IPS-20b (cell line): Measurements from ENCODE around the gene VGLL1.

Source experiments
- H3K27ac ChIP-seq: one replicate; pipeline ENCODE4 v1.5.1; 2013; ENCODE audit warnings: low read length
- H3K27me3 ChIP-seq: 2 replicates; pipeline ENCODE4 v1.6.1; 2013; ENCODE audit warnings: mild to moderate bottlenecking, low read length, inconsistent platforms; ENCODE audit not compliant: insufficient read depth
- H3K36me3 ChIP-seq: 2 replicates; pipeline ENCODE4 v1.6.1; 2013; ENCODE audit warnings: low read depth, mild to moderate bottlenecking, inconsistent platforms, low read length, moderate library complexity; ENCODE audit not compliant: insufficient read depth
- H3K4me1 ChIP-seq: 2 replicates; pipeline ENCODE4 v1.6.1; 2013; ENCODE audit warnings: mild to moderate bottlenecking, control low read depth, inconsistent platforms, low read length, moderate library complexity; ENCODE audit not compliant: insufficient read depth
- H3K4me3 ChIP-seq: 2 replicates; pipeline ENCODE4 v1.5.1; 2013; ENCODE audit warnings: mild to moderate bottlenecking, low read length, inconsistent platforms
- H3K9ac ChIP-seq: 2 replicates; pipeline ENCODE4 v1.6.1; 2013; ENCODE audit warnings: low read depth, mild to moderate bottlenecking, inconsistent platforms, low read length, moderate library complexity
- H3K9me3 ChIP-seq: 2 replicates; pipeline ENCODE4 v1.6.1; 2013; ENCODE audit warnings: mild to moderate bottlenecking, low read depth, low read length, inconsistent platforms; ENCODE audit not compliant: insufficient read depth

VGLL1 gene, protein sequence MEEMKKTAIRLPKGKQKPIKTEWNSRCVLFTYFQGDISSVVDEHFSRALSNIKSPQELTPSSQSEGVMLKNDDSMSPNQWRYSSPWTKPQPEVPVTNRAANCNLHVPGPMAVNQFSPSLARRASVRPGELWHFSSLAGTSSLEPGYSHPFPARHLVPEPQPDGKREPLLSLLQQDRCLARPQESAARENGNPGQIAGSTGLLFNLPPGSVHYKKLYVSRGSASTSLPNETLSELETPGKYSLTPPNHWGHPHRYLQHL

GRCh38 chrX:136531951-136532350, at the start of gene VGLL1:
VGLL1 (plus strand) TSS chrX:136532215; CDS start chrX:136536021, 3,806 bp downstream.
- Histone ChIP-seq H3K9me3 (no peaks in the 10 kb centered on the region), H3K4me1 (no peaks in the 10 kb centered on the region), H3K27ac (no peak within 1 kb of the TSS), H3K36me3 (no peaks in the 10 kb centered on the region), H3K4me3 (no peak within 1 kb of the TSS), H3K27me3 (no peaks in the 10 kb centered on the region), H3K9ac (no peak within 1 kb of the TSS)

- H3K9ac ChIP-seq: no peak within 1 kb of the TSS
- no peaks in the 10 kb centered on the region for H3K9me3 ChIP-seq
- H3K27me3 ChIP-seq: peaks cover 20% of the 10 kb centered on the region
- no peak within 1 kb of the TSS for H3K4me3 ChIP-seq
- no peaks in the 10 kb centered on the region for H3K4me1 ChIP-seq
- no peaks in the 10 kb centered on the region for H3K36me3 ChIP-seq
- no peak within 1 kb of the TSS for H3K27ac ChIP-seq
Measured at GRCh38 chrX:136487647-136488046, 44.4 kb upstream of the VGLL1 start, which contains the start of gene BRS3. BRS3 (plus strand) TSS chrX:136487947; CDS start chrX:136488115, 168 bp downstream.

DNA sequence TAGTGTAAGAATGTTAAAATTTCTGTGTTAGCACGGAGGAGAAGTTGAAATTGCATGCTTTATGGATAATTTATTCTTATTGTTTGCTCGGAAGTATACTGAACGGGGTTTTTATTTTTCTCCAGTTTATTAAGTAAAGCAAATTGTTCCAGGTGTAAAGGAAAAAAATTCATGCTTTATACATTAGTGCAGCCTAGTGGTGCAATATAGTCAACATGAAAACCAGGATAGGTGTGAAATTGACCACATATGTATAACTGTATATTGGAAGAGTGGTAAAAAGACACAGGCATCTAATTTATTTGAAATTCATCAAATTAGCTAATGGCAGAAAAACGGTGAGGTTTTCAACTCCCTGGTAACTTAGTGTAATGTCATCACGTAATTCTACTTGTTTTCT, 43.3 kb upstream of the VGLL1 start:
- H3K27me3 ChIP-seq: peaks cover 20% of the 10 kb centered on the region
- no peaks in the 10 kb centered on the region for H3K9me3 ChIP-seq
- no peaks in the 10 kb centered on the region for H3K4me1 ChIP-seq
- no peak overlapping the region for H3K4me3 ChIP-seq
- no peak overlapping the region for H3K27ac ChIP-seq
- no peaks in the 10 kb centered on the region for H3K36me3 ChIP-seq
- H3K9ac ChIP-seq: no peak overlapping the region

DNA sequence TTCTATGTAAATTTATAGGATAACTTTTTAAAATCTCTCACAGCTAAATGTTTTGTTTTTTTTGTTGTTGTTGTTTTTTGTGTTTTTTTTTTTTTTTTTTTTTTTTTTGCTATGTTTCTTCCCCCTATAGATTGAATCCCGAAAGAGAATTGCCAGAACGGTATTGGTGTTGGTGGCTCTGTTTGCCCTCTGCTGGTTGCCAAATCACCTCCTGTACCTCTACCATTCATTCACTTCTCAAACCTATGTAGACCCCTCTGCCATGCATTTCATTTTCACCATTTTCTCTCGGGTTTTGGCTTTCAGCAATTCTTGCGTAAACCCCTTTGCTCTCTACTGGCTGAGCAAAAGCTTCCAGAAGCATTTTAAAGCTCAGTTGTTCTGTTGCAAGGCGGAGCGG, 40.2 kb upstream of the VGLL1 start:
- Histone ChIP-seq H3K36me3 (no peaks in the 10 kb centered on the region), H3K4me1 (no peaks in the 10 kb centered on the region; the same call in 1 of the 2 replicates), H3K4me3 (no peak overlapping the region), H3K9ac (no peak overlapping the region), H3K9me3 (no peaks in the 10 kb centered on the region), H3K27ac (no peak overlapping the region), H3K27me3 (peaks cover 15% of the 10 kb centered on the region)

DNA sequence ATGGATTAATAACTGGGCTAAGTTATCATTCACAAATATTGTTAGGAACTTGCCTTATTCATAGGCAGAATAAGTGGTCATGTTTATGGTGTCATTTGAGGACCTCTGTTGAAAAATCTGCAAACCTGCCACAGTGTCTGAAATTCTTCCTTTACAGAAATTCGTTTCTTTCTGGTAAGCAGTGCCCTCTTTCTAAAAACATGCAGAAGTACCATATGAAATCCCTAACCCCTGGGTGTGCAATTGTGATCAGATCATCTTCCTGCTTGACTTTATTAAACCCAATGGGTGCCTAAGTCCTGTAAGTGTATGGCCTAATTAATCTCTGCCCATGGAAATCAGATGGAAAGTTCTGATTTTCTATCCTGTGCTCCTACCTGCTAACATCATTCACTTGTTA, 39.0 kb upstream of the VGLL1 start:
- Histone ChIP-seq H3K4me1 (no peaks in the 10 kb centered on the region; the same call in 1 of the 2 replicates), H3K9me3 (no peaks in the 10 kb centered on the region), H3K36me3 (no peaks in the 10 kb centered on the region), H3K27ac (no peak overlapping the region), H3K4me3 (no peak overlapping the region), H3K27me3 (peaks cover 15% of the 10 kb centered on the region), H3K9ac (no peak overlapping the region)

GRCh38 chrX:136495043-136495442, 37.0 kb upstream of the VGLL1 start:
- peaks cover 2% of the 10 kb centered on the region; the same call in 1 of the 2 replicates for H3K27me3 ChIP-seq
- no peak overlapping the region for H3K27ac ChIP-seq
- no peak overlapping the region for H3K4me3 ChIP-seq
- no peaks in the 10 kb centered on the region for H3K9me3 ChIP-seq
- no peaks in the 10 kb centered on the region; the same call in 1 of the 2 replicates for H3K4me1 ChIP-seq
- H3K36me3 ChIP-seq: peaks cover 8% of the 10 kb centered on the region; the same call in 1 of the 2 replicates
- H3K9ac ChIP-seq: no peak overlapping the region

- H3K27me3 ChIP-seq: no peaks in the 10 kb centered on the region
- H3K9ac ChIP-seq: peak overlapping the region; percentile 91
- peak overlapping the region; percentile 91 for H3K4me3 ChIP-seq
- no peaks in the 10 kb centered on the region; the same call in 1 of the 2 replicates for H3K4me1 ChIP-seq
- H3K9me3 ChIP-seq: no peaks in the 10 kb centered on the region
- no peak overlapping the region for H3K27ac ChIP-seq
- peaks cover 20% of the 10 kb centered on the region for H3K36me3 ChIP-seq
Measured at GRCh38 chrX:136496186-136496763, 35.7 kb upstream of the VGLL1 start.

GRCh38 chrX:136496764-136497555, 35.1 kb upstream of the VGLL1 start:
- no peak overlapping the region for H3K27ac ChIP-seq

DNA sequence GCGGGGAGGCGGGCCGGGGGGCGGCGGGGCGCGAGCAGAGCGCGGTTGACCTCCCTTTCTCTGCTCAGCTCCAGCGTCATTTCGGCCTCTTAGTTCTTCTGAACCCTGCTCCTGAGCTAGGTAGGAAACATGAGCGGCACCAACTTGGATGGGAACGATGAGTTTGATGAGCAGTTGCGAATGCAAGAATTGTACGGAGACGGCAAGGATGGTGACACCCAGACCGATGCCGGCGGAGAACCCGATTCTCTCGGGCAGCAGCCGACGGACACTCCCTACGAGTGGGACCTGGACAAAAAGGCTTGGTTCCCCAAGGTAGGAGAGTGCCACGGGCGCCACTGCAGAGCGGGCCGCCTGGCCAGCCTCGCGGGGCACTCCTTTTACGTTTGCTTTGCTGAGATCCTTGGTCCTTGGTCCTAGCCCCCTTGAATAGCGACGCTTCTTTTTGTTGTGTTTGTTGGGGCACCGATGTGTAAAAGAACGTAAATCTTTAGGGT, 34.4 kb upstream of the VGLL1 start, which contains the start of gene HTATSF1:
Gene HTATSF1, plus strand, starts transcription at position 37 of the 497 bp plus-strand sequence. Its CDS starts 93 bp downstream, at position 130.
- H3K4me1 ChIP-seq: no peaks in the 10 kb centered on the region; the same call in 1 of the 2 replicates
- peak within 1 kb of the TSS; percentile 12 for H3K27ac ChIP-seq
- H3K36me3 ChIP-seq: peaks cover 33% of the 10 kb centered on the region
- no peaks in the 10 kb centered on the region for H3K27me3 ChIP-seq
- no peaks in the 10 kb centered on the region for H3K9me3 ChIP-seq
- peak within 1 kb of the TSS; percentile 91 for H3K4me3 ChIP-seq
- peak within 1 kb of the TSS; percentile 91 for H3K9ac ChIP-seq

More at GRCh38 chrX:136496764-136497555, 35.1 kb upstream of the VGLL1 start:
- Histone ChIP-seq H3K27me3 (no peaks in the 10 kb centered on the region), H3K9me3 (no peaks in the 10 kb centered on the region), H3K4me1 (no peaks in the 10 kb centered on the region; the same call in 1 of the 2 replicates), H3K9ac (peak overlapping the region; percentile 91), H3K4me3 (peak overlapping the region; percentile 91), H3K36me3 (peaks cover 27% of the 10 kb centered on the region)

GRCh38 chrX:136519069-136519468, 12.9 kb upstream of the VGLL1 start:
- Histone ChIP-seq H3K4me1 (no peaks in the 10 kb centered on the region), H3K27me3 (no peaks in the 10 kb centered on the region), H3K4me3 (no peak overlapping the region), H3K9me3 (no peaks in the 10 kb centered on the region), H3K36me3 (no peaks in the 10 kb centered on the region), H3K9ac (no peak overlapping the region), H3K27ac (no peak overlapping the region)

- Histone ChIP-seq H3K27me3 (no peaks in the 10 kb centered on the region), H3K9ac (no peak overlapping the region), H3K4me3 (no peak overlapping the region), H3K36me3 (no peaks in the 10 kb centered on the region), H3K4me1 (no peaks in the 10 kb centered on the region), H3K9me3 (no peaks in the 10 kb centered on the region), H3K27ac (no peak overlapping the region)
Measured at GRCh38 chrX:136523770-136524169, 8.2 kb upstream of the VGLL1 start.
